ENCODE results near the gene BAZ1A.

The BAZ1A gene

GRCh38 chr14:34732802-34733201 lies 142.4 kb downstream of the BAZ1A start:
- no peak for DNase-seq (ENCODE audit: low read depth)
- TF ChIP-seq CTCF (conservative IDR thresholded peaks at IDR 0.05; ENCODE audit: low read depth, low read length) = no peak
- no peak overlapping the region for H3K4me3 ChIP-seq (ENCODE audit: low read depth, low read length)

DNA sequence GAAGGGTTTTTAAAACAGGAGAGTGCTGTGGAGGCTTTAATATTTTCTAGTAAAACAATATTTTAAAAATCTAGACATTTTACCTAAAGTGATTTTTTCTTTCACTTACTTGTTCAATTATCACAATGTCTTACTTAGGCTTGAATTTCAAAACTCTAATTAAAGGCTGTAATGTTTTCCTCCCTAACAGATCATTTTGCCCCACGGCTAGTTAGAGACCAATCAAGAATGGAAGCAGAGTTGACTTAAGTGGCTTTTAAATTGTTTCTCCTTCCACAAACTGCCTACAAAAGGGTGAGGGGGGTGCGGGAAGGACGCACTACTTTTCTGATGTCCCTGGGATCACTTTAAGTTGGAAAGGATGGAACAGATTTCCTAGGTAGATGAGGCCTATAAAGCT lies 151.3 kb downstream of the BAZ1A start:
- H3K4me3 ChIP-seq (ENCODE audit: low read depth, low read length) = no peak overlapping the region
- no peak for DNase-seq (ENCODE audit: low read depth)
- no peak for TF ChIP-seq CTCF (conservative IDR thresholded peaks at IDR 0.05; ENCODE audit: low read depth, low read length)

DNA sequence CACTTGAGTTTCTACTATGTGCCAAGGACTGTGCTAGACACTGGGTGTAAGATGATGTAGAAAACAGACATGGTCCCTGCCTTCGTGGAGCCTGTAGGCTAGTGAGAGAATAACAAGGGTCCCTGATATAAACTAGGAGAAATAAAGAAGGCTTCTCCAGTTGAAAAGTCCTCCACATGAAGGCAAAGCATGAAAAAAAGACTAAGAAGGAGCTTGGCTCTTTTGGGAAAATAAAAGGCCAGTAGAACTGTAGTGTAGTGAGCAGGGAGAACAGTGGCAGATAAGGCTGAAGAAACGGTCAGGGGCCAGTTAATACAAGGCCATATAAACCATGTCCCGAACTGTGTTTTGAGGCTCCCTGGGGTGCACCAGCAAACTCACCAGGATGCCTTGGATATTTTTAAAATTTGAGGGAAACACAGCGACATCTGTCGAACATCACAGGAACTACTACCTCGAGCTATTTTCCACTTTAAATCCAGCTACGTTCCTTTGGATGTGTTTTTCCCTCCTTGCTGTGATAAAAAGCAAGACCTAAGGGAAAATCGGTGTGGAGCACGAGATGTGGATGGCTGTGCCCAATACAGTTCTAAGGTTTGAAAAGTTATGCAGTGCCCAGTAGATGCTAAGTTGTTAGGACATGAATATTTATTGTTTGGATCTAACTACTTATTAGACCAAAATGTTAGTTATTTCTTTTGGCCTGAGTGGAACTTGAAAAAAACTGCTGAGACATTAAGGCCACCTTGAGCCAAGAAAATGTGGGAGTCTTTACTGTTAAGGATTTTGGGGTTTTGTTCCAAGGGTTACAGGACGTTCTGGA lies 152.2 kb downstream of the BAZ1A start:
- TF ChIP-seq CTCF (conservative IDR thresholded peaks at IDR 0.05; ENCODE audit: low read depth, low read length) = peak; percentile 82
- DNase-seq (ENCODE audit: low read depth) = peak; percentile 79

DNA sequence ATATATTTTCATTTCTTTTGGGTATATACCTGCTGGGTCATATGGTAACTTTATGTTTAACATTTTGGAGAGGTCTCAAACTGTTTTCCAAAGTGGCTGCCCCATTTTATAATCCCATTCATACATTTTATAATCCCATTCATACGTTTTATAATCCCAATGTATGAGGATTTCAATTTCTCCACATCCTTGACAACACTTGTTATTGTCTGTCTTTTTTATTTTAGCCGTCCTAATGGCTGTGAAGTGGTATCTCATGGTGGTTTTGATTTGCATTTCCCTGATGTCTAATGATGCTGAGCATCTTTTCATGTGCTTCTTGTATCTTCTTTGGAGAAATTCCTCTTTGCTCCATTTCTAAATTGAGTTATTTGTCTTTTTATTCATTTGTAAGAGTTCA lies 154.0 kb downstream of the BAZ1A start:
- H3K4me3 ChIP-seq (ENCODE audit: low read depth, low read length) = no peak overlapping the region
- no peak for TF ChIP-seq CTCF (conservative IDR thresholded peaks at IDR 0.05; ENCODE audit: low read depth, low read length)
- DNase-seq (ENCODE audit: low read depth) = no peak

More for the DNA sequence above, 152.2 kb downstream of the BAZ1A start:
- H3K4me3 ChIP-seq (ENCODE audit: low read depth, low read length) = no peak overlapping the region

GRCh38 chr14:34718750-34719304 lies 156.3 kb downstream of the BAZ1A start:
- TF ChIP-seq CTCF (conservative IDR thresholded peaks at IDR 0.05; ENCODE audit: low read depth, low read length) = no peak
- H3K4me3 ChIP-seq (ENCODE audit: low read depth, low read length) = no peak overlapping the region
- DNase-seq (ENCODE audit: low read depth) = peak; percentile 61

DNA sequence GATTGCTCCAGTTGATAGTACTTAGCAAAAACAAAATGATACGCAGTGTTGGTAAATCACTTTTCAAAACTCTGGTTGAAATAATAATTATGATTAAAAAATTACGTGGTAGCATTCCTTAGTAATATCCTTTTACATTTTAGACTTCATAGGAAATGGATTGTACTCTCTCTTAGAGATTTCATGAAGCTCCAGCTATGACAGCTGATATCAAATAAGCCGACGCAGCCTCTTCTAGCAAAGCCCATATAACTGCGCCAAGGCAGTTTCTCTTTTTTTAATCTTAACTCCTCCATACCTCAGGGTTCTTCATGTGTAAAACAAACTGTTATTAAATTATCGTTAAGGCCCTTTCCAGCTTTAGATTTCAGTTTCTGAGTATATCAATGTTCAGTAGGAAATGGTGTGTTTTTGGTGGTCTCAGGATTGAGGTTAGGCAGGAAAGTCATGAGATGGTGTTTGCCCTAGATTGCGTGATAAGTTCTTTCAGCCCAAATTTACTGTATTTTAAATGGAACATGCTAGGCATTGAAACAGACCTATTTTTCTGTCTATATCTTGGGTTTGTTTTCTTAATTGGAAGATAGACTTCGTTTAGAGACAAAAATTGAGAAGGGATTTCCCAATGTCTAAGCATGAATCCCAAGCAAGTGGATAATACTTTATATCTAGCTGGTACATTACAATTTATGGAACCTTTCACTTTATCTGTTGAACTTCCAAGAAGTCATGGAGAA lies 159.9 kb downstream of the BAZ1A start:
- TF ChIP-seq CTCF (conservative IDR thresholded peaks at IDR 0.05; ENCODE audit: low read depth, low read length) = no peak
- H3K4me3 ChIP-seq (ENCODE audit: low read depth, low read length) = peak overlapping the region; percentile 87
- DNase-seq (ENCODE audit: low read depth) = no peak

All from choroid plexus epithelial cell (primary cell).